NOMO-1 (cell line): ENCODE results near the gene NSUN3.

ENCODE experiments used
- DNase-seq, 2 experiments: peaks; one replicate each; lab custom pipeline; 2025; ENCODE audit not compliant: unreplicated experiment in 2 of 2; lab: John Stamatoyannopoulos, UW

Gene NSUN3

GRCh38 chr3:94176988-94177745 is 114.3 kb downstream of the NSUN3 start:
- no peak for DNase-seq
